Subcutaneous adipose tissue (tissue), 4 donors: ENCODE measurements around the gene FBXO48. TPM values are rescaled to one million over a fixed set of nuclear protein-coding genes. Genes with fewer than 3 reads are reported as not detected.

Source experiments
- CTCF ChIP-seq: fragments of 450-650 bp; IDR thresholded peaks from one replicate; pipeline ENCODE4 v1.5.1; 2016; ENCODE audit warnings: low read depth, mild to moderate bottlenecking, control low read depth, antibody characterized with exemption, moderate library complexity
- total RNA-seq, 4 donors: library from RNA; depleted of rRNA; stranded (reverse); fragments of >200 nt; gene quantifications; one replicate each; pipeline ENCODE4 v1.1.0, GENCODE V29; 2016

Gene FBXO48
- 1 to 10 TPM; 1.3 to 2.0 (median 1.8) TPM for total RNA-seq

GRCh38 chr2:68467077-68467960, at the start of gene FBXO48, which contains the start of gene APLF:
TSS of gene FBXO48 (minus strand) at chr2:68467294. CDS start at chr2:68465145, 2,149 bp downstream.
TSS of gene APLF (plus strand) at chr2:68467585. CDS start at chr2:68467732, 147 bp downstream.
- no peak for TF ChIP-seq CTCF

DNA sequence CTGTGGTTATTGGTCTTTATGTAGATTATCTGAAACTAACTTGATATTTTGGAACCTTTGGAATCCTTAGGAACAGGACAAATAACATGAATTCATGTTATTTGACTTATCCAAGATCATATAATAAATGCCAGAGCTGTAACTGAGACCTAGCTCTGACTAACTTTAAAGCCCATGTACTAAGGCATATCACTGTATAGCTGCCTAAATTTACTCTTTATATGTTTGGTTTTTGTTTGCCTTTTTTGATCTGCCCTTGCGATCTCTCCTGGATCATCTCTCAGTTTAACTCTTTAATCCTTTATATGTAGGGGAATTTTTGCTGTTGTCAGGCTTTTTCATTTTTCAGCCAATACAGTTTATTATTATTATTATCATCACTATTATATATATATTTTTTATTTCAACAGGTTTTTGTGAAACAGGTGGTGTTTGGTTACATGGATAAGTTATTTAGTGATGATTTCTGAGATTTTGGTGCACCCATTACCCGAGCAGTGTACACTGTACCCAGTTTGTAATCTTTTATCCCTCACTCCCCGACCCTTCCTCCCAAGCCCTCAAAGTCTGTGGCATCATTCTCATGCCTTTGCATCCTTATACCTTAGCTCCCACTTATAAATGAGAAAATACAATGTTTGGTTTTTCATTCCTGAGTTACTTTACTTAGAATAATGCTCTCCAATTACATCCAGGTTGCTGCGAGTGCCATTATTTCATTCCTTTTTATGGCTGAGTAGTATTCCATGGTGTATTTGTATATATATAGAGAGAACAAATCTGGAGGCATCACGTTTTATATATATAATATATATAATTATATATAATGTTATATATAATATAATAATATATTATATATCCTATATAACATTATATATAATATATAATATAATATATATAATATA, 49.2 kb upstream of the FBXO48 start:
- TF ChIP-seq CTCF, result no peak

DNA sequence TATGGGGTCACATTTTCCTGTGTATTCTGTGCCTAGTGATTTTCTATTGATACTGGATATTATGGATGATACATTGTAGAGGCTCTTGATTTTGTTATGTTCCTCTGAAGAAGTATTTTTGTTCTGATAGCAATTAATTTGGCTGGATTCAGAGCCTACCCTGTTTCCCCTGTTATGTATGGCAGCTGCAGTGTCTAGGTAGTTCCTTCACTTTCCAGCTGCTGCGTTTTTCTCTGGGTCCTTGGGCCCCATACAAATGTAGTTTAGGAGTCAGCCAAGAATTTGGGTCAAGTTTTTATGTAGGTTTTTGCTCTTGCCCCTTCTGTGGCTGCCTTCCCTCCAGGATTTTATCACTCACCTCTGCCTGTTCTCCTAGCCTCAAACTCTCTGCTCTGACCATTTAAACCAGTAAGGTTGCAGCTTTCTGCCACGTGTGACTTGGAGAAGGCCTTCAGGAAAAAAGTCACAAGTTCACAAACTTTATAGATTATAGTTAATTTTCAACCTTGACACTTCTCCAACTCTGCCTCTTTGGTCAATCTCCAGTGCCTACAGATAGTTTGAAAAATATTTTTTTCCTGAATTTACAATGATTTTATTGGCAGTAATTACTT, 47.3 kb upstream of the FBXO48 start:
- TF ChIP-seq CTCF, result no peak

- no peak for TF ChIP-seq CTCF
These were observed 45.9 kb upstream of the FBXO48 start for GRCh38 chr2:68512966-68513365.

- no peak for TF ChIP-seq CTCF
These were observed 45.2 kb upstream of the FBXO48 start for GRCh38 chr2:68512326-68512725.

- TF ChIP-seq CTCF, result no peak
These were observed 39.1 kb upstream of the FBXO48 start for GRCh38 chr2:68506170-68506569.
